Peyer's patch (tissue), 4 donors: ENCODE data around the gene FAM229B.
A peak's percentile ranks its signal among the peaks of the same experiment; 100 is the strongest.

Experiments
- POLR2A ChIP-seq, 2 donors: fragments of 450-650 bp; IDR thresholded peaks; one replicate each; pipeline ENCODE4 v1.5.1; 2017; ENCODE audit warnings: antibody characterized with exemption in 2 of 2, mild to moderate bottlenecking in 2 of 2, moderate library complexity in 2 of 2
- TF ChIP-seq, protein P1 (sequence below), 6 experiments: fragments of 450-650 bp in 4 of 6; fragments of 200-600 bp in 2 of 6; sonication (generic) in 1 of 6; IDR thresholded peaks; one replicate each; pipeline ENCODE4 v1.5.1; 2017 to 2019; ENCODE audit warnings: antibody characterized with exemption in 6 of 6, mild to moderate bottlenecking in 3 of 6, moderate library complexity in 1 of 6

DNA sequence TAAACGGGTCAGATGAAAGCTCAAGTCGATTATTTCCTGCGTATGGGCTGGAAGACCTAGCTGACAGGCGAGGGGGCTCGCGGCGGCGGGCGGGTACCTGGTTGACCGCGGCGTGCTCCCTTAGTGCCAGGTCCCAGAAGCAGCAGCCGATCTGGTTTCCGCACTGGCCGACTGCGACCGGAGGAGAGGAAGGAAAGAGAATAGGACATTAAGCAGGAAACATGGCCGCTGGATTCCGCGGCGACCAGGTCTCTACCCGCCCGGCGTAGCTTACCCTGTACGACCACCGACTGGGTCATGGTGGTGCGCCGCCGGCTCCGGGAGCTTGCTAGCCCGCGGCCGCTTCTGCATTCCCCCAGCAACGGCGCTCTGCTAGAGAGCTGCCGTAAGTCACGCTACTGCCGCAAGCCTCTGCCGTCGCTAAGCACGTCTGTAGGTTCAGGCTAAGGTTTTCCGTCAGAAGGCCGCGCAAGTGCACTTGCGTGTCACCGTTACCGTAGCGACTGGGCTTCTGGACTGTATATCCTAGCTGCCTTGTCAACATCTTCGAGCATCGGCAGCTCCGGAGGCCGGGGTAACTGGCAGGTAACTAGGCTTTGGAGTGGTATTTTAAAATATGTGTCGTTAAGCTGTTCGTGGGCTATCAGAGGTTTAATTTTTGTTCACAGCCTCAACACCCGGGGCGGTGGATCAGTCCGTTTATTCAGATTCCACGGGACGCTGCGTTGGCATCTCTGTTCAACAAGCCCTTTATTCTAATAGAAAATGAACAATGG is at the start of gene FAM229B, which contains the start of gene TUBE1:
- TF ChIP-seq, protein P1, sequence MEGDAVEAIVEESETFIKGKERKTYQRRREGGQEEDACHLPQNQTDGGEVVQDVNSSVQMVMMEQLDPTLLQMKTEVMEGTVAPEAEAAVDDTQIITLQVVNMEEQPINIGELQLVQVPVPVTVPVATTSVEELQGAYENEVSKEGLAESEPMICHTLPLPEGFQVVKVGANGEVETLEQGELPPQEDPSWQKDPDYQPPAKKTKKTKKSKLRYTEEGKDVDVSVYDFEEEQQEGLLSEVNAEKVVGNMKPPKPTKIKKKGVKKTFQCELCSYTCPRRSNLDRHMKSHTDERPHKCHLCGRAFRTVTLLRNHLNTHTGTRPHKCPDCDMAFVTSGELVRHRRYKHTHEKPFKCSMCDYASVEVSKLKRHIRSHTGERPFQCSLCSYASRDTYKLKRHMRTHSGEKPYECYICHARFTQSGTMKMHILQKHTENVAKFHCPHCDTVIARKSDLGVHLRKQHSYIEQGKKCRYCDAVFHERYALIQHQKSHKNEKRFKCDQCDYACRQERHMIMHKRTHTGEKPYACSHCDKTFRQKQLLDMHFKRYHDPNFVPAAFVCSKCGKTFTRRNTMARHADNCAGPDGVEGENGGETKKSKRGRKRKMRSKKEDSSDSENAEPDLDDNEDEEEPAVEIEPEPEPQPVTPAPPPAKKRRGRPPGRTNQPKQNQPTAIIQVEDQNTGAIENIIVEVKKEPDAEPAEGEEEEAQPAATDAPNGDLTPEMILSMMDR (IDR thresholded peaks at IDR 0.05), result peak in 2 of 6 experiments; percentile 16 to 24
- peak; percentile 53 to 62 for TF ChIP-seq POLR2A (IDR thresholded peaks at IDR 0.05)
